Kidney capillary endothelial cell (primary cell): Measurements from ENCODE around the gene KTN1.
A peak's percentile ranks its signal among the peaks of the same experiment; 100 is the strongest.

ENCODE experiments used
- DNase-seq: peaks from one replicate; pipeline ENCODE4 v3.0.0-alpha.2; 2018; ENCODE audit warnings: low spot score

Gene KTN1

DNA sequence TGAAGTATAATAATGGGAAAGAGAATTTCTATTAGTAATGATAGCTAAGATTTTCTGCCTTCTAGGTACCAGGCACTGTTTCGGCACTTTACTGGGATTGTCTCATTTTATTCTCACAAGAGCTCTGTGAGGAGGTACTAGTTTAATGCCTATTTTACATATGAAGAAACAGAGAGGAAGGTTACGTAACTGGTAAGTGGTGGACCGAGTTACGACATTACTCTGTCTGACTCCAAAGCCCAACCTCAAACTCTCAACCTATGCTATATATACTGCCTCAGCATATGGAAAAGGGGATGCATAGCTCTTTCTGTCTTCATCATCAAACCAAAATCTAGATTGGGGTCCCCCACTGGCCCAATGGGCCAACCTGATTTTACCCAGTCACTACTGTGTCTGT, 133.5 kb downstream of the KTN1 start:
- DNase-seq: no peak

GRCh38 chr14:55715889-55716288, 135.9 kb downstream of the KTN1 start:
- no peak for DNase-seq

GRCh38 chr14:55717621-55718020, 137.6 kb downstream of the KTN1 start:
- DNase-seq: no peak

DNA sequence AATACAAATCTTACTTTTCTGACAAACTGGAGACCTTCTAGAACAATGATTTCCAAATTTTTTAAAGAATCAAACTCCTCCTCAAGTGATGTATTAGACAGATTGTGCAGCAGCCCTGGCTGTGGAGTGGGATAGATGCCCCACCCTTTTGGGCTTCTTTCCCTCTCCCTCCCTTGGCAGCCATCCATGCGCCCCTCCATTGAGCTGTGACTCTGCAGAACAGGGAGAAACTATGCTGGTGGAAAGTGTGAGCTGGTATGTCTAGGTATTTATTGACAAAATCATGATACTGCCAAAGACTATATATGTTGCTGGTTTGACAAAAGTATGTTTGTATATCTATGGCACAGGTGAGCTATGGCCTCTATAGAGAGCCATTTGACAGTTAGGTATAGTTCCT, 138.5 kb downstream of the KTN1 start:
- no peak for DNase-seq

GRCh38 chr14:55720796-55721195, 140.8 kb downstream of the KTN1 start:
- DNase-seq: no peak

DNA sequence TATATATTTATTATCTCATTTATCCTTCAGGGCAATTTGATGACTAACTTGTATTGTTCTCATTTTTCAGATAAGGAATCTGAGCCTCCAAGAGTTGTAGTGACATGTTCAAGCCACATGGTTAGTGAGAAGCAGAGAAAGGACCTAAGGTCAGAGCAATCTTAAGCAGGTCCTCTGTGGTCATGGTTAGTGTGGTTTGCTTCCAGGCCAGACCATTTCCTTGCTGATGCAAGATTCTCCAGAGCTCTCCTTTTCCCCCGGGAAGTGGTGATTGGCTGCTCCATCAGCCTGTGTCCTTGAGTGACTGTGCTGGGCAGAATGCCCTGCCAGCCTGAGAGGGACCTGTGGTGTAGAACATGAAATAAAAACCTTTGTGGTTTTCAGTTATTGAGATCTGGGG, 141.3 kb downstream of the KTN1 start:
- peak; percentile 19 for DNase-seq

DNA sequence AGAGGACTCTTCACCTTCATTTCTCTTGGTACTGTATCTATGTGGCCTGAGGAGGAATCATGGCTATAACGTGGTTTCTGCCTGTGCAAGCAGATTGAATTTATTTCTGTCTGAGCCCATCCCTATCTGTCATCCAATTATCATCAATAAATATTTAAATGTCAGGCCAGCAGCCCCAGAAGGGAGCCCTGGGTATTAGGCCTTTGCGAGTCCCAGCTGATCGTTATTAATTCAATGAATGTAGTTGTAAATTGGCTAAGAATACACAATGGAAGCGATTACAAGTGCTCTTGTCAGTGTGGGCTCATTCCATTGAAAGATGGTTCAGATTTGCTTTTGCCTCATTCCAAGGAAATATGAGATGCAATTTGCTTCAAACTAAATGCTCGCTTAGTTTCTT, 142.0 kb downstream of the KTN1 start:
- no peak for DNase-seq

- no peak for DNase-seq
These were observed 144.7 kb downstream of the KTN1 start for GRCh38 chr14:55724736-55725135.

DNA sequence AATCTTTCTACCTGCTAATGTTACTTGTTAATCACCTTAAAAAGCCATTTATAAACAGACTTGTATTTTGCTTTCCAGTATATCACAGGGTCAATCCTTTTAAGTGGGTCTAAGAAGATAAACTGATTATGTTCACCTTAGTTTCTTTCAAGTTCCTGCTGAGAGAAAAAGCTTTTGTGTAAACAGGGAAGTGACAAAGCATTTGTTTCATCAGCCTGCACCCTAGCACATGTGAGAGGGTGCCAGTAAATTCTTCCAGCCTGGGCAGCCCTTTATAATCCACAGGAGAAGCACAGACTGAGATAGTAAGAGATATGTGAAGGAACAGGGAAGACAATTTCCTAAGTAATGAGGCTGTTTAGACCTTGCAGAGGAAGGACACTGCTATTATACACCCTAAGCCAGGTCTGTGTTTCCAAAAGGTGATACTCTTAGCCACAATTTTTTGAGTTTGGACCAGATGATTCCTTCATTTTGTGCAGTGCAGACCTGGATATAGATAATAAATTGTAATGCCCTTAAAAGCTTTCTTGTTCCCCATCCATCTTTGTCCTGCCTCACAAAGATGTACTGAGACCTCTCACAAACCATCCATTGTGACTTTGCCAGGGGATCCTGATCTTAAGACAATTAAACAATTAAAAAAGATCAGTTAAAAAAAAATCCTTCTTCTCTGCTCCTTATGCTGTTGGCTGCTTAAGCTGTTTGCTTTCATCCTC, 150.7 kb downstream of the KTN1 start:
- DNase-seq: no peak

GRCh38 chr14:55731311-55731872, 151.4 kb downstream of the KTN1 start:
- no peak for DNase-seq

GRCh38 chr14:55731881-55732498, 152.0 kb downstream of the KTN1 start:
- peak; percentile 36 for DNase-seq

DNA sequence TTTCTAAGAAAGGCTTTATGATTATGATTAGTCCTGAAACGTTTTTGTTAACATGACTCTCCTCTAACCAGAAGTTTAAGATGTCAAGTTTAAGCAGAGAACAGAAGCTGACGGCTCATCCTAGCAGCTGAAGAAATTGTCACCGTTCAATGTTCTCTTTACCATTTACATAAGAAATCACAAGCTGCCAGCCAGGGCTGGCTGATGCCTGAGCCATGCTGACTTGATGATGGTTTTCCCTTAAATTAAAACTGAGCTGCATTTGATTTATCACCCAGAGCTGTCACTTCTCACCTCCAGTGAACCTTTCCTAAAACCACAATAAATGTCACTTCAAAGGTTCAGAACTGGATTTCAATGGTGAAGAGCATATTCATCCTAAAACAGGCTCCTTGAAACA, 153.6 kb downstream of the KTN1 start:
- DNase-seq: no peak
